Measurements from ENCODE around the gene ZNF664.

The ZNF664 gene

DNA sequence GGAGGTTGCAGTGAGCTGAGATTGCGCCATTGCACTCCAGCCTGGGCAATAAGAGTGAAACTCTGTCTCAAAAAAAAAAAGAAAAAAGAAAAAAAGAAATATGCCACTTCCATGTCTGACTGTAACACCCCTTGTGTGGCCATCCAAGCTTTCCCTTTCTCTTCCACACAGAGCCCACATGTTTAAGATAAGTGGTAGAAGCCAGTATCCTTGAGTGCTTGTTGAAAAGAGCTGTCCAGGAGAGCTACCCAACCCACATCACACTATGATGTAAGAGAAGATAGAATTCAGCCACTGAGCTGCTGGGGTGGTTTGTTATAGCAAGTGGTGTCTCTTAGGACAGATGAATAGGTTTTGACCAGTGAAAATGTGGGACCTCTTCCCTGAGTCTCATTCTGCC is 82.1 kb downstream of the ZNF664 start:
- Histone ChIP-seq H3K27ac (ENCODE audit: low read length) (no peak overlapping the region), H3K4me3 (ENCODE audit: low read depth in 1 of 2, low read length in 2 of 2) (no peak overlapping the region), H3K36me3 (ENCODE audit: control insufficient read depth in 1 of 2, insufficient read depth in 2 of 2, low read length in 2 of 2) (no peaks in the 10 kb centered on the region), H3K9me3 (ENCODE audit: control insufficient read depth in 1 of 2, low read length in 2 of 2) (no peaks in the 10 kb centered on the region), H3K27me3 (ENCODE audit: low read depth, low read length) (no peaks in the 10 kb centered on the region), H3K4me1 (ENCODE audit: control insufficient read depth in 1 of 2, insufficient read depth in 2 of 2, low read length in 2 of 2) (no peaks in the 10 kb centered on the region)

DNA sequence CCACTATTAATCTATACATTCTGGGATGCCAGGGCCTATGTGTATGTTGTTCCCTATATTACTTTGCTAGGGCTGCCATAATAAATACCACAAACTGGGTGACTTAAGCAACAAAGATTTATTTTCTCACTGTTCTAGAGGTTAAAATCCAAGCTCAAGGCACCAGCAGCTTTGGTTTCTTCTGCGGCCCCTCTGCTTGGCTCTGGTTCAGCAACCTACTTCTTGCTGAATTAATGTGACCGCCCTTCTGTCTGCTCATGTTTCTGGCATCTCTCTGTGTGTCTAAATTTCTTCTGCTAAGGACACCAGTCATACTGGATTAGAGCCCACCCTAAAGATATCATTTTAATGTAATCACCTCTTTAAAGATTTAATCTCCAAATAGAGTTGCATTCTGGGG is 84.7 kb downstream of the ZNF664 start:
- Histone ChIP-seq H3K4me1 (ENCODE audit: control insufficient read depth in 1 of 2, insufficient read depth in 2 of 2, low read length in 2 of 2) (no peaks in the 10 kb centered on the region), H3K27me3 (ENCODE audit: low read depth, low read length) (no peaks in the 10 kb centered on the region), H3K9me3 (ENCODE audit: control insufficient read depth in 1 of 2, low read length in 2 of 2) (no peaks in the 10 kb centered on the region), H3K36me3 (ENCODE audit: control insufficient read depth in 1 of 2, insufficient read depth in 2 of 2, low read length in 2 of 2) (no peaks in the 10 kb centered on the region), H3K27ac (ENCODE audit: low read length) (no peak overlapping the region), H3K4me3 (ENCODE audit: low read depth in 1 of 2, low read length in 2 of 2) (no peak overlapping the region)

DNA sequence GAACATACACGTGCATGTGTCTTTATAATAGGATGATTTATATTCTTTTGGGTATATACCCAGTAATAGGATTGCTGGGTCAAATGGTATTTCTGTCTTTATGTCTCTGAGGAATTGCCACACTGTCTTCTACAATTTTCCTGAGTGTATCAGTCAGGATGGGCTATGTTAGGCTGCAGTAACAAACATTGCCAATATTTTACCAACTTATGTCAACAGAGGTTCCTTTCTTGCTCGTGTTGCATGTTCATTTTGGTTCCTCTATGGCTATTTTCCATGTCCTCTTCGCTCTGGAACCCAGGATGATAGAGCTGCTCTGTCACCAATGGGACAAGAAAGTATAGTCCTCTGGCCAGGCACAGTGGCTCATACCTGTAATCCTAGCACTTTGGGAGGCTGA is 86.7 kb downstream of the ZNF664 start:
- H3K4me1 ChIP-seq (ENCODE audit: control insufficient read depth in 1 of 2, insufficient read depth in 2 of 2, low read length in 2 of 2) = no peaks in the 10 kb centered on the region
- no peak overlapping the region for H3K4me3 ChIP-seq (ENCODE audit: low read depth in 1 of 2, low read length in 2 of 2)
- no peak overlapping the region for H3K27ac ChIP-seq (ENCODE audit: low read length)
- H3K27me3 ChIP-seq (ENCODE audit: low read depth, low read length) = no peaks in the 10 kb centered on the region
- no peaks in the 10 kb centered on the region for H3K36me3 ChIP-seq (ENCODE audit: control insufficient read depth in 1 of 2, insufficient read depth in 2 of 2, low read length in 2 of 2)
- no peaks in the 10 kb centered on the region for H3K9me3 ChIP-seq (ENCODE audit: control insufficient read depth in 1 of 2, low read length in 2 of 2)
